HEK293T (cell line): ENCODE data around the gene TMEM87B.

Source experiments
- ARNT ChIP-seq: fragments of 450-650 bp; IDR thresholded peaks from 2 replicates; pipeline ENCODE4 v1.6.1; 2017; ENCODE audit warnings: mild to moderate bottlenecking
- CTBP1 ChIP-seq: fragments of 450-650 bp; IDR thresholded peaks from 2 replicates; pipeline ENCODE4 v1.6.1; 2016; ENCODE audit warnings: borderline replicate concordance
- ELF4 ChIP-seq: fragments of 450-650 bp; IDR thresholded peaks from 2 replicates; pipeline ENCODE4 v1.6.1; 2017; ENCODE audit warnings: antibody characterized with exemption
- FOXK2 ChIP-seq: fragments of 450-650 bp; IDR thresholded peaks from 2 replicates; pipeline ENCODE4 v1.6.1; 2016; ENCODE audit warnings: mild to moderate bottlenecking
- FOXM1 ChIP-seq: fragments of 450-650 bp; IDR thresholded peaks from 2 replicates; pipeline ENCODE4 v1.6.1; 2017; ENCODE audit warnings: mild to moderate bottlenecking, borderline replicate concordance
- LEF1 ChIP-seq: fragments of 450-650 bp; IDR thresholded peaks from 2 replicates; pipeline ENCODE4 v1.6.1; 2017; ENCODE audit warnings: mild to moderate bottlenecking, borderline replicate concordance
- PKNOX1 ChIP-seq: fragments of 450-650 bp; IDR thresholded peaks from 2 replicates; pipeline ENCODE4 v1.6.1; 2016
- SP1 ChIP-seq: fragments of 450-650 bp; IDR thresholded peaks from 2 replicates; pipeline ENCODE4 v1.6.1; 2017
- ZNF384 ChIP-seq: fragments of 450-650 bp; IDR thresholded peaks from 2 replicates; pipeline ENCODE4 v1.6.1; 2016

GRCh38 chr2:112108178-112108832 is 53.2 kb downstream of the TMEM87B start:
- no peak for TF ChIP-seq CTBP1
- no peak for TF ChIP-seq PKNOX1
- TF ChIP-seq FOXM1: no peak
- no peak for TF ChIP-seq LEF1
- no peak for TF ChIP-seq ELF4
- TF ChIP-seq FOXK2: no peak
- TF ChIP-seq ZNF384: no peak
- no peak for TF ChIP-seq ARNT
- no peak for TF ChIP-seq SP1
